ENCODE data around the gene PAPLN.

DNA sequence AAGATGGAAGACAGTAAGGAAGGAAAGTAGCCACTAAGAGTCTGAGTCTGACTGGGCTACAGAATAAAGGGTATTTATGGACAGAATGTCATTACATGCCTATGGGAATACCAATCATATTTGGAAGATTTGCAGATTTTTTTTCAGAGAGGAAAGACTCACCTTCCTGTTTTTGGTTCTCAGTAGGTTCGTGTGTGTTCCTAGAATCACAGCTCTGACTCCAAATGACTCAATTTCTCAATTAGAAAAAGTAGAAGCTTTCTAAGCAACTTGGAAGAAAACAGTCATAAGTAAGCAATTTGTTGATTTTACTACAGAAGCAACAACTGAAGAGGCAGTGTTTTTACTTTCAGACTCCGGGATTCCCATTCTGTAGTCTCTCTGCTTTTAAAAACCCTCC, 15.4 kb upstream of the PAPLN start:
- TF ChIP-seq CTCF (conservative IDR thresholded peaks at IDR 0.05; ENCODE audit: low read depth, low read length) (no peak), EZH2 (IDR thresholded peaks at IDR 0.05; ENCODE audit: borderline replicate concordance, low read depth, low read length, poor library complexity, severe bottlenecking) (no peak)
